K562 (cell line): ENCODE data around the gene LRFN2. TPM values are rescaled to one million over a fixed set of nuclear protein-coding genes. Genes with fewer than 3 reads are reported as not detected.
A peak's percentile ranks its signal among the peaks of the same experiment; 100 is the strongest.

Experiments used
- ATAC-seq: fragments of 200-7000 bp; cut with Tn5 transposase; 3 replicates; pipeline ENCODE4 v1.9.1; 2020; ENCODE audit warnings: moderate library complexity
- BruUV-seq: library from RNA; stranded (reverse); fragments of 400-500 nt; replicated peaks from 2 replicates; lab custom pipeline; 2021; lab: Mats Ljungman, UMichigan
- CTCF ChIA-PET: fragments of 300-600 bp; formaldehyde crosslinking; extraction: SDS; loops from one replicate; lab custom pipeline; 2021; ENCODE audit warnings: low intra/inter-chr PET ratio; lab: Yijun Ruan, JAX
- POLR2A ChIA-PET: fragments of 300-600, 350-650 bp; sonication (Branson Sonifier 250); formaldehyde crosslinking; extraction: SDS; loops from one replicate; lab custom pipeline; 2021; ENCODE audit warnings: antibody characterized with exemption, inconsistent platforms; lab: Yijun Ruan, JAX
- DNase-seq, 4 experiments: peaks; one replicate each; pipeline versions ENCODE4 v3.0.0 to v3.0.0-alpha.2; 2011 to 2018; ENCODE audit warnings: low spot score in 3 of 4, mixed read lengths in 3 of 4; ENCODE audit errors: extremely low read depth in 1 of 4
- FAIRE-seq: peaks from 2 replicates; lab custom pipeline; 2011; peaks lifted over from hg19 to GRCh38; lab: Jason Lieb, UNC
- H2AFZ ChIP-seq: 2 replicates; pipeline ENCODE4 v1.6.0; 2011; ENCODE audit warnings: low read depth, low read length, control low read depth, inconsistent platforms
- H3K27ac ChIP-seq: fragments of 200-600 bp; 3 replicates; pipeline ENCODE4 v1.8.0; 2011; ENCODE audit warnings: low read depth, mild to moderate bottlenecking, control low read depth, inconsistent platforms, low read length, moderate library complexity, mixed read lengths; ENCODE audit errors: extremely low read depth
- H3K27me3 ChIP-seq, 2 experiments: fragments of 300-600 bp in 1 of 2; 2 replicates in 1 of 2; 3 replicates in 1 of 2; pipeline versions ENCODE4 v1.6.0 to v1.8.0; 2011; ENCODE audit warnings: inconsistent platforms in 2 of 2, low read length in 2 of 2, mild to moderate bottlenecking in 1 of 2, mixed read lengths in 1 of 2, moderate library complexity in 1 of 2; ENCODE audit not compliant: control insufficient read depth in 2 of 2, insufficient read depth in 2 of 2
- H3K36me3 ChIP-seq: fragments of 300-600 bp; 3 replicates; pipeline ENCODE4 v1.8.0; 2011; ENCODE audit warnings: mild to moderate bottlenecking, low read length, inconsistent platforms; ENCODE audit not compliant: control insufficient read depth, insufficient read depth
- H3K4me1 ChIP-seq, 2 experiments: fragments of 200-600 bp in 1 of 2; replicated peaks in 1 of 2; 2 replicates in 1 of 2; 3 replicates in 1 of 2; pipeline versions ENCODE4 v1.5.1 to v1.8.0; 2011; ENCODE audit warnings: inconsistent platforms in 2 of 2, low read length in 2 of 2, mild to moderate bottlenecking in 1 of 2, mixed read lengths in 1 of 2, moderate library complexity in 1 of 2; ENCODE audit not compliant: control insufficient read depth in 2 of 2, insufficient read depth in 2 of 2
- H3K4me2 ChIP-seq: 2 replicates; pipeline ENCODE4 v1.6.1; 2011; ENCODE audit warnings: low read length, control low read depth, inconsistent platforms, mixed read lengths; ENCODE audit not compliant: insufficient read depth
- H3K4me3 ChIP-seq: fragments of 200-600 bp; sonication (generic), shearing (Covaris generic); 2 replicates; pipeline ENCODE4 v1.5.1; 2016; ENCODE audit warnings: control low read depth, inconsistent platforms
- H3K79me2 ChIP-seq: fragments of 200-600 bp; 3 replicates; pipeline ENCODE4 v1.8.0; 2011; ENCODE audit warnings: low read length, inconsistent platforms; ENCODE audit not compliant: control insufficient read depth, insufficient read depth
- H3K9ac ChIP-seq, 2 experiments: 2 replicates each; pipeline versions ENCODE4 v1.6.0 to v1.6.1; 2011; ENCODE audit warnings: low read depth in 2 of 2, low read length in 2 of 2, control low read depth in 1 of 2, inconsistent platforms in 1 of 2, mild to moderate bottlenecking in 1 of 2, mixed read lengths in 1 of 2; ENCODE audit not compliant: insufficient read depth in 1 of 2
- H3K9me1 ChIP-seq: one replicate; pipeline ENCODE4 v1.6.0; 2011; ENCODE audit warnings: inconsistent platforms, mild to moderate bottlenecking, low read length, moderate library complexity; ENCODE audit not compliant: control insufficient read depth, insufficient read depth
- H3K9me3 ChIP-seq: replicated peaks from 2 replicates; pipeline ENCODE4 v1.5.1; 2011; ENCODE audit warnings: low read depth, low read length, inconsistent platforms; ENCODE audit not compliant: control insufficient read depth, insufficient read depth
- H4K20me1 ChIP-seq: replicated peaks from 2 replicates; pipeline ENCODE4 v1.6.1; 2011; ENCODE audit warnings: low read length, inconsistent platforms, mixed read lengths; ENCODE audit not compliant: control insufficient read depth, insufficient read depth
- BRD9 ChIP-seq: fragments of 450-650 bp; IDR thresholded peaks from 2 replicates; pipeline ENCODE4 v1.6.1; 2018; ENCODE audit warnings: low read depth; ENCODE audit not compliant: partially characterized antibody
- C11orf30 ChIP-seq: fragments of 450-650 bp; IDR thresholded peaks from 2 replicates; pipeline ENCODE4 v1.6.1; 2016; ENCODE audit warnings: low read depth, mild to moderate bottlenecking
- CEBPG ChIP-seq, 3 experiments: fragments of 200-800 bp in 1 of 3; sonication (Bioruptor generic) in 1 of 3; sonication (generic) in 1 of 3; formaldehyde crosslinking in 1 of 3; IDR thresholded peaks in 2 of 3; conservative IDR thresholded peaks in 1 of 3; 2 replicates each; pipeline versions ENCODE4 v1.6.1 to v1.8.0; 2016 to 2022; ENCODE audit warnings: missing compliant biosample characterization in 2 of 3, missing genetic modification characterization in 2 of 3, mild to moderate bottlenecking in 1 of 3, missing genetic modification reagents in 1 of 3
- CGGBP1 ChIP-seq: fragments of 250-450 bp; sonication (Bioruptor Pico); IDR thresholded peaks from 2 replicates; pipeline ENCODE4 v1.9.0; 2021; ENCODE audit warnings: mild to moderate bottlenecking
- CTCFL ChIP-seq: IDR thresholded peaks from 2 replicates; pipeline ENCODE4 v1.6.1; 2011; ENCODE audit warnings: borderline replicate concordance, low read depth, mild to moderate bottlenecking, moderate library complexity, low read length; ENCODE audit not compliant: insufficient read depth, poor library complexity, severe bottlenecking
- JUN ChIP-seq, 2 experiments: sonication (generic) in 1 of 2; formaldehyde crosslinking in 1 of 2; IDR thresholded peaks; 2 replicates each; pipeline versions ENCODE4 v1.6.1 to v1.8.0; 2012 to 2022; ENCODE audit warnings: borderline replicate concordance in 2 of 2, mild to moderate bottlenecking in 2 of 2, improper control_type of control experiment in 1 of 2, low read depth in 1 of 2, low read length in 1 of 2, missing genetic modification reagents in 1 of 2
- MYC ChIP-seq, 2 experiments: fragments of 250-450 bp in 1 of 2; sonication (Bioruptor Pico) in 1 of 2; IDR thresholded peaks; 2 replicates each; pipeline versions ENCODE4 v1.5.1 to v1.6.1; 2012 to 2021; ENCODE audit warnings: low read depth in 2 of 2, borderline replicate concordance in 1 of 2, improper control_type of control experiment in 1 of 2, low read length in 1 of 2, mild to moderate bottlenecking in 1 of 2, moderate library complexity in 1 of 2
- PCBP2 ChIP-seq: fragments of 200-400 bp; formaldehyde crosslinking; IDR thresholded peaks from 2 replicates; pipeline ENCODE4 v1.6.1; 2018; ENCODE audit warnings: low read length, low read depth, mild to moderate bottlenecking, moderate library complexity; ENCODE audit not compliant: poor library complexity, severe bottlenecking
- RUNX1 ChIP-seq: sonication (generic); IDR thresholded peaks from 2 replicates; pipeline ENCODE4 v1.6.1; 2016; ENCODE audit warnings: antibody characterized with exemption, low read depth
- SMC3 ChIP-seq: conservative IDR thresholded peaks from 2 replicates; pipeline ENCODE4 v1.6.1; 2011; ENCODE audit warnings: low read depth, low read length, improper control_type of control experiment; ENCODE audit not compliant: insufficient read depth
- SOX6 ChIP-seq: fragments of 450-650 bp; IDR thresholded peaks from 2 replicates; pipeline ENCODE4 v1.6.1; 2014; ENCODE audit warnings: mild to moderate bottlenecking
- XRCC3 ChIP-seq: fragments of 450-650 bp; IDR thresholded peaks from 2 replicates; pipeline ENCODE4 v1.6.1; 2017; ENCODE audit warnings: mild to moderate bottlenecking, moderate library complexity
- ZNF12 ChIP-seq: sonication (generic); formaldehyde crosslinking; IDR thresholded peaks from 2 replicates; pipeline ENCODE4 v1.4.0; 2020; ENCODE audit warnings: mild to moderate bottlenecking, missing genetic modification reagents
- ZNF316 ChIP-seq: fragments of 450-650 bp; IDR thresholded peaks from 2 replicates; pipeline ENCODE4 v1.6.1; 2016
- WGBS: fragments of 100-300 bp; shearing (Covaris generic); methylation state at CpG from one replicate; pipeline ENCODE4 v1.1.6; 2016; ENCODE audit warnings: low coverage, mixed read lengths; ENCODE audit not compliant: insufficient coverage; ENCODE audit errors: missing lambda C conversion rate; 5-methylcytosine and 5-hydroxymethylcytosine counted together
- in situ Hi-C: fragments of 300-500 bp; cut with MboI; formaldehyde crosslinking; loops from 4 replicates; pipeline ENCODE4 v1.15.0; 2018; ENCODE audit warnings: inconsistent platforms, mixed read lengths
- intact Hi-C: fragments of 100-400 bp; cut with micrococcal nuclease; formaldehyde crosslinking; loops from 2 replicates; pipeline ENCODE4 v1.14.2; 2022
- polyA plus RNA-seq, 8 experiments: library from polyadenylated mRNA; depleted of rRNA in 4 of 8; stranded (reverse) in 5 of 8; unstranded in 3 of 8; fragments of >200 nt; fragmentation: Nextera tagmentation in 2 of 8; fragmentation: Illumina TruSeq in 1 of 8; extraction: Ambion mirVana in 2 of 8; extraction: Trizol in 1 of 8; gene quantifications; 2 replicates each; pipeline versions ENCODE4 v1.2.1 to v1.2.3, GENCODE V29; 2011 to 2014; ENCODE audit warnings: inconsistent platforms in 1 of 8, missing spikeins in 1 of 8
- total RNA-seq, 7 experiments: library from RNA; depleted of rRNA in 6 of 7; stranded (reverse); fragments of >200 nt in 6 of 7; fragmentation: Illumina TruSeq in 2 of 7; extraction: Trizol in 2 of 7; gene quantifications; 2 replicates each; pipeline versions ENCODE4 v1.2.1 to v1.2.3, GENCODE V29; 2011 to 2021; ENCODE audit warnings: low replicate concordance in 1 of 7

The LRFN2 gene
- total and polyA plus RNA-seq, 9 of the 15 experiments (the other 6 are each of a cell fraction or from before 2014, with no cell fraction given) = not detected

- TF ChIP-seq CTCFL (peak; percentile 74), CEBPG (CRISPR knock-in tag; IDR thresholded peaks at IDR 0.05) (no peak), CEBPG (tag; conservative IDR thresholded peaks at IDR 0.05 in 1 of 2, IDR thresholded peaks at IDR 0.05 in 1 of 2) (peak in 1 of 2 experiments; percentile 79; a peak in 2 of 4 replicates), SMC3 (peak; percentile 48), C11orf30 (peak; percentile 51; the same call in 1 of the 2 replicates), ZNF316 (peak; percentile 76), RUNX1 (no peak)
Measured at GRCh38 chr6:40550202-40551101, 36.7 kb downstream of the LRFN2 start (continued).

- WGBS = 2% methylated on average over 6 of the region's 6 CpGs
- Histone ChIP-seq H3K9ac (no peak overlapping the region), H3K9me3 (no peaks in the 10 kb centered on the region), H3K9me1 (no peaks in the 10 kb centered on the region), H3K36me3 (no peaks in the 10 kb centered on the region), H3K4me1 (no peaks in the 10 kb centered on the region), H3K79me2 (no peaks in the 10 kb centered on the region), H3K27me3 (peaks cover 3 to 40% of the 10 kb centered on the region in 2 experiments; a peak in 4 of 5 replicates), H3K4me3 (no peak overlapping the region), H2AFZ (no peak overlapping the region), H3K4me2 (no peak overlapping the region), H4K20me1 (peaks cover 3% of the 10 kb centered on the region; the same call in 1 of the 2 replicates), H3K27ac (no peak overlapping the region)
- in situ Hi-C loops = no loop called here
- ChIA-PET CTCF (no interaction called here), POLR2A (interaction anchor here (1.6 kb wide), 1 partner anchor 9 kb away, joined by 4 read pairs; no protein-coding TSS in a partner anchor)
- FAIRE-seq (no peak), DNase-seq (no peak), ATAC-seq (no peak)
- no TSS peak for BruUV-seq
- intact Hi-C loops = loop anchor here (10.0 kb wide), 2 partner anchors 299 to 479 kb away; no protein-coding TSS in a partner anchor
- no peak for TF ChIP-seq JUN (IDR thresholded peaks at IDR 0.05; ENCODE audit: borderline replicate concordance, low read depth, low read length)
- no peak for TF ChIP-seq JUN (CRISPR knock-in tag; IDR thresholded peaks at IDR 0.05; ENCODE audit: borderline replicate concordance)
- no peak for TF ChIP-seq BRD9
- TF ChIP-seq ZNF12 (CRISPR knock-in tag) = no peak
- no peak for TF ChIP-seq SOX6
- no peak for TF ChIP-seq MYC (IDR thresholded peaks at IDR 0.05; ENCODE audit: low read depth, low read length)
- no peak for TF ChIP-seq MYC (CRISPR knock-in tag; IDR thresholded peaks at IDR 0.05; ENCODE audit: borderline replicate concordance, low read depth)
- TF ChIP-seq PCBP2 = no peak
- no peak for TF ChIP-seq XRCC3
- no peak for TF ChIP-seq CGGBP1 (CRISPR knock-in tag)
Measured at GRCh38 chr6:40545954-40546353, 41.2 kb downstream of the LRFN2 start.
